CD14-positive monocyte (primary cell): ENCODE measurements around the gene DYRK1B. TPM values are rescaled to one million over a fixed set of nuclear protein-coding genes. Genes with fewer than 3 reads are reported as not detected.

Experiments
- DNase-seq, 3 donors: peaks; one replicate each; pipeline ENCODE4 v3.0.0-alpha.2; 2011 to 2022
- H2AFZ ChIP-seq: 2 replicates; pipeline ENCODE4 v1.6.0; 2012; ENCODE audit warnings: mild to moderate bottlenecking, low read depth, low read length, inconsistent platforms; ENCODE audit not compliant: insufficient read depth, poor library complexity, severe bottlenecking
- H3K27ac ChIP-seq, 2 donors: 1 replicate in 1 of 2; 2 replicates in 1 of 2; pipeline ENCODE4 v1.5.1; 2012 to 2013; ENCODE audit warnings: low read length in 2 of 2, control low read depth in 1 of 2, inconsistent platforms in 1 of 2, low read depth in 1 of 2, mild to moderate bottlenecking in 1 of 2
- H3K27me3 ChIP-seq, 2 donors: one replicate each; pipeline versions ENCODE4 v1.6.0 to v1.6.1; 2011 to 2013; ENCODE audit warnings: low read length in 2 of 2; ENCODE audit not compliant: control insufficient read depth in 2 of 2, insufficient read depth in 2 of 2
- H3K36me3 ChIP-seq, 2 donors: replicated peaks in 1 of 2; 1 replicate in 1 of 2; 2 replicates in 1 of 2; pipeline versions ENCODE4 v1.5.1 to v1.6.1; 2012 to 2013; ENCODE audit warnings: low read length in 2 of 2, control low read depth in 1 of 2, inconsistent platforms in 1 of 2, mild to moderate bottlenecking in 1 of 2; ENCODE audit not compliant: insufficient read depth in 2 of 2, control insufficient read depth in 1 of 2
- H3K4me1 ChIP-seq, 2 donors: 1 replicate in 1 of 2; 2 replicates in 1 of 2; pipeline versions ENCODE4 v1.5.1 to v1.6.1; 2012 to 2013; ENCODE audit warnings: low read length in 2 of 2, control low read depth in 1 of 2, inconsistent platforms in 1 of 2, mild to moderate bottlenecking in 1 of 2, moderate library complexity in 1 of 2; ENCODE audit not compliant: insufficient read depth in 2 of 2, control insufficient read depth in 1 of 2
- H3K4me2 ChIP-seq: replicated peaks from 2 replicates; pipeline ENCODE3; 2012; ENCODE audit warnings: low read length, moderate library complexity, mild to moderate bottlenecking; ENCODE audit not compliant: poor library complexity, severe bottlenecking; ENCODE audit errors: extremely low read depth
- H3K4me3 ChIP-seq, 3 experiments: fragments of 200-600 bp in 1 of 3; sonication (generic) in 1 of 3; replicated peaks in 1 of 3; 1 replicate in 2 of 3; 2 replicates in 1 of 3; pipeline ENCODE4 v1.5.1; 2011 to 2013; ENCODE audit warnings: low read length in 3 of 3, mild to moderate bottlenecking in 3 of 3, control low read depth in 2 of 3, low read depth in 2 of 3, inconsistent platforms in 1 of 3, moderate library complexity in 1 of 3
- H3K79me2 ChIP-seq: 2 replicates; pipeline ENCODE4 v1.6.0; 2012; ENCODE audit warnings: mild to moderate bottlenecking, control low read depth, inconsistent platforms, low read length, moderate library complexity; ENCODE audit not compliant: insufficient read depth
- H3K9ac ChIP-seq: 2 replicates; pipeline ENCODE4 v1.6.0; 2017; ENCODE audit warnings: low read length, mild to moderate bottlenecking; ENCODE audit not compliant: insufficient read depth, poor library complexity, severe bottlenecking
- H3K9me3 ChIP-seq, 2 donors: replicated peaks in 1 of 2; 1 replicate in 1 of 2; 2 replicates in 1 of 2; pipeline versions ENCODE4 v1.5.1 to v1.6.1; 2012 to 2013; ENCODE audit warnings: low read length in 2 of 2, control low read depth in 1 of 2; ENCODE audit not compliant: control insufficient read depth in 1 of 2, insufficient read depth in 1 of 2
- H4K20me1 ChIP-seq: 2 replicates; pipeline ENCODE4 v1.6.0; 2012; ENCODE audit warnings: mild to moderate bottlenecking, low read length, control low read depth, moderate library complexity; ENCODE audit not compliant: insufficient read depth
- H3K27ac Mint-ChIP-seq, 7 donors: one replicate each; pipeline ENCODE4 v1.8.0; 2020; ENCODE audit warnings: mild to moderate bottlenecking in 7 of 7, mixed read lengths in 7 of 7, moderate library complexity in 6 of 7, inconsistent platforms in 2 of 7
- H3K27me3 Mint-ChIP-seq, 3 donors: one replicate each; pipeline ENCODE4 v1.8.0; 2021 to 2022; ENCODE audit warnings: low read depth in 3 of 3, mild to moderate bottlenecking in 3 of 3, mixed read lengths in 3 of 3, moderate library complexity in 3 of 3, inconsistent platforms in 1 of 3
- H3K36me3 Mint-ChIP-seq, 2 donors: one replicate each; pipeline ENCODE4 v1.8.0; 2020; ENCODE audit warnings: mixed read lengths in 2 of 2, inconsistent platforms in 1 of 2, mild to moderate bottlenecking in 1 of 2
- H3K4me1 Mint-ChIP-seq: one replicate; pipeline ENCODE4 v1.8.0; 2020; ENCODE audit warnings: mild to moderate bottlenecking, mixed read lengths
- H3K4me3 Mint-ChIP-seq, 2 donors: one replicate each; pipeline ENCODE4 v1.8.0; 2020; ENCODE audit warnings: mild to moderate bottlenecking in 2 of 2, mixed read lengths in 2 of 2, moderate library complexity in 1 of 2
- H3K9me3 Mint-ChIP-seq, 7 donors: one replicate each; pipeline ENCODE4 v1.8.0; 2020 to 2022; ENCODE audit warnings: mixed read lengths in 7 of 7, mild to moderate bottlenecking in 6 of 7, moderate library complexity in 6 of 7, inconsistent platforms in 2 of 7
- WGBS: methylation state at CpG from one replicate; pipeline ENCODE4 v1.1.5; 2013; ENCODE audit warnings: missing lambda C conversion rate; ENCODE audit not compliant: insufficient coverage; 5-methylcytosine and 5-hydroxymethylcytosine counted together
- intact Hi-C, 2 donors: fragments of 100-400 bp; cut with micrococcal nuclease; formaldehyde crosslinking; loops; one replicate each; pipeline versions ENCODE4 v1.15.0 to v1.15.1; 2023
- polyA plus RNA-seq, 3 donors: library from polyadenylated mRNA; depleted of rRNA in 1 of 3; unstranded in 2 of 3; stranded (reverse) in 1 of 3; fragments of 300-500 nt in 2 of 3; fragments of >200 nt in 1 of 3; fragmentation: Illumina TruSeq in 2 of 3; gene quantifications; 1 replicate in 2 of 3; 2 replicates in 1 of 3; pipeline ENCODE4 v1.2.3, GENCODE V29; 2012 to 2021
- TF ChIP-seq, protein P1 (sequence below): fragments of 200-600 bp; IDR thresholded peaks from one replicate; pipeline ENCODE4 v1.8.0; 2022; ENCODE audit warnings: antibody characterized with exemption, mild to moderate bottlenecking

DYRK1B gene
- polyA plus RNA-seq, 3 donors: 4.2 to 13.6 (median 6.5) TPM

DNA sequence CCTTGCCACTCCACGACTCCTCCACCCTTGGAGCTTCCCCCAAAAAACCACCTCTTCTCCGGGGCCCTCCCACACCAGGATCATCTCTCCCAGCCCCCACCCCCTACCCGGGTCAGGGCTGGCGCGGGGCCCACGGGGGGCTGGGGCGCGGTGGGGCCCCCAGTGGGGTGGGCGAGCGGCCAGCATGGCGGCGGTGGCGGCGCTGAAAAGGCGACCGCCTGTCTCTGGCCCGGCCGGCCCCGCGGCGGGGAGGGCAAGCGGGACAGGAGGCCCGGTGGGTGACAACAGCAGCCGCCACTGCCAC lies 850 bp downstream of the DYRK1B start:
- Mint-ChIP-seq H3K27ac (peak overlapping the region in 6 of 7 donors; percentile 48 to 88 (median 70)), H3K27me3 (peaks cover 0 to 1% (median 0%) of the 10 kb centered on the region in 3 donors), H3K4me3 (peak overlapping the region; percentile 81 to 85), H3K36me3 (peaks cover 42 to 56% of the 10 kb centered on the region in 2 donors), H3K4me1 (peaks cover 38% of the 10 kb centered on the region), H3K9me3 (no peaks in the 10 kb centered on the region)
- Histone ChIP-seq H4K20me1 (peaks cover 22% of the 10 kb centered on the region), H3K79me2 (peaks cover 13% of the 10 kb centered on the region), H3K4me2 (peak overlapping the region; percentile 96), H3K4me3 (peak overlapping the region; percentile 79 to 100 (median 95)), H3K9ac (peak overlapping the region; percentile 71), H3K9me3 (no peaks in the 10 kb centered on the region), H3K27me3 (no peaks in the 10 kb centered on the region), H3K36me3 (peaks cover 48 to 63% of the 10 kb centered on the region in 2 donors), H3K27ac (peak overlapping the region in 1 of 2 donors; percentile 78), H2AFZ (peak overlapping the region; percentile 94), H3K4me1 (peaks cover 33 to 40% of the 10 kb centered on the region in 2 donors)
- no peak for DNase-seq
- TF ChIP-seq, protein P1, sequence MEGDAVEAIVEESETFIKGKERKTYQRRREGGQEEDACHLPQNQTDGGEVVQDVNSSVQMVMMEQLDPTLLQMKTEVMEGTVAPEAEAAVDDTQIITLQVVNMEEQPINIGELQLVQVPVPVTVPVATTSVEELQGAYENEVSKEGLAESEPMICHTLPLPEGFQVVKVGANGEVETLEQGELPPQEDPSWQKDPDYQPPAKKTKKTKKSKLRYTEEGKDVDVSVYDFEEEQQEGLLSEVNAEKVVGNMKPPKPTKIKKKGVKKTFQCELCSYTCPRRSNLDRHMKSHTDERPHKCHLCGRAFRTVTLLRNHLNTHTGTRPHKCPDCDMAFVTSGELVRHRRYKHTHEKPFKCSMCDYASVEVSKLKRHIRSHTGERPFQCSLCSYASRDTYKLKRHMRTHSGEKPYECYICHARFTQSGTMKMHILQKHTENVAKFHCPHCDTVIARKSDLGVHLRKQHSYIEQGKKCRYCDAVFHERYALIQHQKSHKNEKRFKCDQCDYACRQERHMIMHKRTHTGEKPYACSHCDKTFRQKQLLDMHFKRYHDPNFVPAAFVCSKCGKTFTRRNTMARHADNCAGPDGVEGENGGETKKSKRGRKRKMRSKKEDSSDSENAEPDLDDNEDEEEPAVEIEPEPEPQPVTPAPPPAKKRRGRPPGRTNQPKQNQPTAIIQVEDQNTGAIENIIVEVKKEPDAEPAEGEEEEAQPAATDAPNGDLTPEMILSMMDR: no peak
- intact Hi-C loops: loop anchor here in 1 of 2 donors (10.0 kb wide), 1 partner anchor 488 kb away; the partner anchor contains the start of gene SAMD4B
- WGBS: 0% methylated on average over 22 of the region's 24 CpGs

DNA sequence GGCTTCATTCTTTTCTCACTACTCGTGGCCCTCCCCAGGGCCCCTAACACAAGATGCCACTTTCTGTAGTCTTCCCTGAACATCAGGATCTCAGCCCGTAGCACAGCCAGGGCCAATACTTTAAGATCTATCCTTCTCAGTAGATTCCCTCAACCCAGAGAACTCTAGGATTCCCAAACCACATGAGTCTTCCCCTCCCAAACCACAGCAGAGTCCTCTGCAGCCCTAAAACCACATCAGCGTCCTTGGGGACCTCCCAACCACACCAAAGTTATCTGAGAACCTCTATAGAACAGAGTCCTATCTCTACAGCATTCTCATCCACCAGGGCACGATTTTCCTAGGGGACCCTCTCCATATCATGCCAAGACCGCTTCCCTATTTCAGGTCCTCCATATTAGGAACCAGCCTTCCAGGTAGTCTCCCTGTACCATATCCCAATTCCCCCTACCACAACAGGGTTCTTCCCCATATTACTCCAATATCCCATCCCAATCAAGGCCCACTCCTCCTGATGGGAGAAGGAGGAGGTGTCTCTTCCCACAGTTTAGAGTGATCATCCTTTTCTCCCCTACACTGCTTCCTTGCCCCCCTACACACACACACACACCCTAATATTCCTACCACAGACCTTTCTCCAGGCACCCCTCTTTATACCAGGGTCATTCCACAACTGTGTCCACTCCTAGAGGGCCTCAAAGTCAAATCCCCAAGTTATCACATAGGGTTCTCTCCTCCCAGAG lies 1.4 kb downstream of the DYRK1B start:
- H3K36me3 Mint-ChIP-seq: peaks cover 39 to 56% of the 10 kb centered on the region in 2 donors

More for the DNA sequence above, 1.4 kb downstream of the DYRK1B start:
- Mint-ChIP-seq H3K27me3 (peaks cover 0 to 1% (median 0%) of the 10 kb centered on the region in 3 donors), H3K4me3 (peak overlapping the region; percentile 75 to 81), H3K27ac (peak overlapping the region in 6 of 7 donors; percentile 48 to 88 (median 70)), H3K4me1 (peaks cover 42% of the 10 kb centered on the region), H3K9me3 (no peaks in the 10 kb centered on the region)
- Histone ChIP-seq H3K27me3 (no peaks in the 10 kb centered on the region), H3K4me2 (peak overlapping the region; percentile 96), H4K20me1 (peaks cover 22% of the 10 kb centered on the region), H2AFZ (peak overlapping the region; percentile 94), H3K79me2 (peaks cover 13% of the 10 kb centered on the region), H3K4me1 (peaks cover 35 to 43% of the 10 kb centered on the region in 2 donors), H3K9ac (peak overlapping the region; percentile 71), H3K4me3 (peak overlapping the region; percentile 79 to 100 (median 95)), H3K9me3 (no peaks in the 10 kb centered on the region), H3K36me3 (peaks cover 44 to 63% of the 10 kb centered on the region in 2 donors), H3K27ac (peak overlapping the region in 1 of 2 donors; percentile 78)
- intact Hi-C loops: loop anchor here in 1 of 2 donors (10.0 kb wide), 1 partner anchor 488 kb away; the partner anchor contains the start of gene SAMD4B
- no peak for DNase-seq
- WGBS: 55% methylated on average over 5 of the region's 5 CpGs
- TF ChIP-seq, protein P1: no peak
